Mammary epithelial cell (primary cell): ENCODE data around the gene CRACDL.

Experiments
- EZH2 ChIP-seq: IDR thresholded peaks from 2 replicates; pipeline ENCODE4 v1.6.1; 2012; ENCODE audit warnings: low read length, inconsistent platforms, borderline replicate concordance
- TF ChIP-seq, protein P1 (sequence below), 2 donors: IDR thresholded peaks in 1 of 2; conservative IDR thresholded peaks in 1 of 2; 2 replicates each; pipeline ENCODE4 v1.5.1; 2011 to 2012; ENCODE audit warnings: inconsistent platforms in 2 of 2, low read length in 2 of 2, mild to moderate bottlenecking in 2 of 2, control low read depth in 1 of 2, low read depth in 1 of 2; ENCODE audit not compliant: insufficient read depth in 1 of 2; ENCODE audit errors: extremely low read depth in 1 of 2

GRCh38 chr2:98807221-98807620 lies 128.8 kb downstream of the CRACDL start:
- no peak for TF ChIP-seq EZH2
- TF ChIP-seq, protein P1, sequence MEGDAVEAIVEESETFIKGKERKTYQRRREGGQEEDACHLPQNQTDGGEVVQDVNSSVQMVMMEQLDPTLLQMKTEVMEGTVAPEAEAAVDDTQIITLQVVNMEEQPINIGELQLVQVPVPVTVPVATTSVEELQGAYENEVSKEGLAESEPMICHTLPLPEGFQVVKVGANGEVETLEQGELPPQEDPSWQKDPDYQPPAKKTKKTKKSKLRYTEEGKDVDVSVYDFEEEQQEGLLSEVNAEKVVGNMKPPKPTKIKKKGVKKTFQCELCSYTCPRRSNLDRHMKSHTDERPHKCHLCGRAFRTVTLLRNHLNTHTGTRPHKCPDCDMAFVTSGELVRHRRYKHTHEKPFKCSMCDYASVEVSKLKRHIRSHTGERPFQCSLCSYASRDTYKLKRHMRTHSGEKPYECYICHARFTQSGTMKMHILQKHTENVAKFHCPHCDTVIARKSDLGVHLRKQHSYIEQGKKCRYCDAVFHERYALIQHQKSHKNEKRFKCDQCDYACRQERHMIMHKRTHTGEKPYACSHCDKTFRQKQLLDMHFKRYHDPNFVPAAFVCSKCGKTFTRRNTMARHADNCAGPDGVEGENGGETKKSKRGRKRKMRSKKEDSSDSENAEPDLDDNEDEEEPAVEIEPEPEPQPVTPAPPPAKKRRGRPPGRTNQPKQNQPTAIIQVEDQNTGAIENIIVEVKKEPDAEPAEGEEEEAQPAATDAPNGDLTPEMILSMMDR (conservative IDR thresholded peaks at IDR 0.05 in 1 of 2, IDR thresholded peaks at IDR 0.05 in 1 of 2; ENCODE audit: extremely low read depth in 1 of 2, insufficient read depth in 1 of 2, low read depth in 1 of 2, low read length in 2 of 2), result no peak
